ENCODE results near the gene UGT2A2. TPM values are rescaled to one million over a fixed set of nuclear protein-coding genes. Genes with fewer than 3 reads are reported as not detected.

Gene UGT2A2
- not detected in 2 replicates for total RNA-seq

DNA sequence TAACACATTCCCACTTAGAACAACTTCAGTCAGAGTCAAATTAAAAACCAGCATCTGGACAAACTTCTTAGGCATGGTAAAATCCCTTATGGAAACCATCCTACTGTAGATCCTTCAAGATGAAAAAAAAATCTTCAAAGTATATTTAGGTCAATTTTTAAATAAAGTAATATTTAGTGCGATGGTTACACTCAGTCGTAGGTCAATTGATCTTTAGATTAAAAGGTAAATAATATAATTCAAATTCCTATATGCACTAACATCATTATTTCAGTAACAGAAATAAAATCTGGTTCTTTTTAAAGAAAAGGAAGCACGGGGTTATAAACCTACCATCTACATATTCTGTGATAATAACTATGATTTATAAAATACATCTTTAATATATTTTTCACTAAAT lies at the start of gene UGT2A2:
Gene UGT2A2 (minus strand): TSS at position 101 of the 400 bp plus-strand sequence. CDS start 2 bp downstream, at position 99.

DNA sequence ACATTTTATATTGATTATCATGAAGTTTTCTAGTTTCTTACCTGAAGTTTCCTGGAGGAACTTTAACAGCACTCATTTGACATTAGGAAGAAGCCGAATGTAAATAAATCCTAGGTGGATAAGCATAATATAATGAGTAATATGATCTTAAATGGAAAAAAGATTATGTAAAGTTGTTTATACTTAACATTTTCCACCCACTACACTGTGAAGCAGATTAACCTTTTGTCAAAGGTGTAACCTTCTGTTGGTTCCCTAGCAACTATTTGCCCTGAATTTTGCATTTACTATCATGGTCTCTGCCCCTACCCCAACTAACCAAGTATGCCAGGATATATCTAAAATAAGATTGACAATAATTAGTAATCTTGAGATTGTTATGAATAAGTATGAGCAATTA lies 13.7 kb upstream of the UGT2A2 start, which contains the start of gene UGT2A1:
Gene UGT2A1 (minus strand): TSS at position 101 of the 400 bp plus-strand sequence. CDS start 5,603 bp downstream, outside the sequence.

Other genes with a start within 250 kb of the UGT2A2 start
- gene UGT2B4, start 143.7 kb downstream of the UGT2A2 start, total RNA-seq: not detected in 2 replicates
- gene UGT2A1, start 13.6 kb upstream of the UGT2A2 start, total RNA-seq: 0.16 TPM in 1 of 2 replicates, not detected in the other
- 1.1 and 1.7 TPM in 2 replicates for gene SULT1B1, start 121.0 kb upstream of the UGT2A2 start, total RNA-seq
- 0.97 and 7.4 TPM in 2 replicates for gene SULT1E1, start 220.5 kb upstream of the UGT2A2 start, total RNA-seq

Measured in bladder microvascular endothelial cell (primary cell).